Neutrophil (primary cell): ENCODE results near the gene PC.

Source experiments
- H3K27ac ChIP-seq: fragments of 200-600 bp; sonication (generic); 2 replicates; pipeline ENCODE4 v1.5.1; 2016; ENCODE audit warnings: mild to moderate bottlenecking, moderate library complexity
- H3K27me3 ChIP-seq: fragments of 200-600 bp; sonication (generic); 2 replicates; pipeline ENCODE4 v1.6.0; 2016; ENCODE audit warnings: mild to moderate bottlenecking
- H3K36me3 ChIP-seq: fragments of 200-600 bp; sonication (generic); 2 replicates; pipeline ENCODE4 v1.5.1; 2017
- H3K4me1 ChIP-seq, 2 experiments: fragments of 200-600 bp in 1 of 2; sonication (generic) in 1 of 2; 1 replicate in 1 of 2; 2 replicates in 1 of 2; pipeline versions ENCODE4 v1.5.1 to v1.6.1; 2013 to 2016; ENCODE audit warnings: low read depth in 1 of 2, low read length in 1 of 2, mild to moderate bottlenecking in 1 of 2, moderate library complexity in 1 of 2; ENCODE audit not compliant: control insufficient read depth in 1 of 2, insufficient read depth in 1 of 2
- H3K4me3 ChIP-seq, 2 experiments: fragments of 200-600 bp in 1 of 2; sonication (generic) in 1 of 2; 1 replicate in 1 of 2; 2 replicates in 1 of 2; pipeline ENCODE4 v1.5.1; 2013 to 2016; ENCODE audit warnings: low read depth in 1 of 2, low read length in 1 of 2, mild to moderate bottlenecking in 1 of 2, moderate library complexity in 1 of 2
- H3K9me3 ChIP-seq: fragments of 200-600 bp; sonication (generic); 2 replicates; pipeline ENCODE4 v1.5.1; 2016
- CTCF ChIP-seq: fragments of 200-600 bp; sonication (generic); IDR thresholded peaks from 2 replicates; pipeline ENCODE4 v1.5.1; 2016; ENCODE audit warnings: antibody characterized with exemption

PC gene

GRCh38 chr11:66850235-66850587 is 108.0 kb downstream of the PC start:
- no peak overlapping the region for H3K4me3 ChIP-seq
- no peaks in the 10 kb centered on the region for H3K27me3 ChIP-seq
- H3K4me1 ChIP-seq, result peaks cover 0 to 8% of the 10 kb centered on the region in 2 experiments
- peaks cover 28% of the 10 kb centered on the region for H3K36me3 ChIP-seq
- no peak overlapping the region for H3K27ac ChIP-seq
- no peaks in the 10 kb centered on the region for H3K9me3 ChIP-seq
- no peak for TF ChIP-seq CTCF

GRCh38 chr11:66849501-66850234 is 108.5 kb downstream of the PC start:
- Histone ChIP-seq H3K27me3 (no peaks in the 10 kb centered on the region), H3K27ac (no peak overlapping the region), H3K4me1 (peaks cover 0 to 8% of the 10 kb centered on the region in 2 experiments), H3K9me3 (no peaks in the 10 kb centered on the region), H3K36me3 (peaks cover 33% of the 10 kb centered on the region), H3K4me3 (no peak overlapping the region)
- TF ChIP-seq CTCF, result no peak

GRCh38 chr11:66848671-66849500 is 109.3 kb downstream of the PC start:
- H3K4me1 ChIP-seq, result peaks cover 7 to 13% of the 10 kb centered on the region in 2 experiments
- peaks cover 33% of the 10 kb centered on the region for H3K36me3 ChIP-seq

GRCh38 chr11:66847461-66848232 is 110.5 kb downstream of the PC start:
- TF ChIP-seq CTCF, result no peak
- no peak overlapping the region for H3K27ac ChIP-seq
- H3K4me3 ChIP-seq, result no peak overlapping the region
- peaks cover 12 to 19% of the 10 kb centered on the region in 2 experiments for H3K4me1 ChIP-seq
- H3K36me3 ChIP-seq, result peaks cover 33% of the 10 kb centered on the region
- H3K9me3 ChIP-seq, result no peaks in the 10 kb centered on the region
- no peaks in the 10 kb centered on the region for H3K27me3 ChIP-seq

More at GRCh38 chr11:66848671-66849500, 109.3 kb downstream of the PC start:
- H3K27ac ChIP-seq, result no peak overlapping the region
- TF ChIP-seq CTCF, result no peak
- H3K4me3 ChIP-seq, result no peak overlapping the region
- H3K9me3 ChIP-seq, result no peaks in the 10 kb centered on the region
- H3K27me3 ChIP-seq, result no peaks in the 10 kb centered on the region

- TF ChIP-seq CTCF, result no peak
- Histone ChIP-seq H3K36me3 (peaks cover 33% of the 10 kb centered on the region), H3K27ac (no peak overlapping the region), H3K9me3 (no peaks in the 10 kb centered on the region), H3K27me3 (no peaks in the 10 kb centered on the region), H3K4me1 (peaks cover 22 to 23% of the 10 kb centered on the region in 2 experiments), H3K4me3 (no peak overlapping the region)
Observed at GRCh38 chr11:66846671-66847091, 111.5 kb downstream of the PC start.
